Stimulated activated CD8-positive, alpha-beta memory T cell treated with anti-CD3 and anti-CD28 coated beads, Interleukin-2, amount 100 ng/mL, for 48 hours (primary cell): Measurements from ENCODE around the gene CCNL2.
"Not testable (repeated sequence)": the region's sequence is repeated elsewhere in the genome, so short reads cannot be mapped to it uniquely, and the experiment has no call there.

ENCODE experiments used
- DNase-seq, 2 donors: peaks; one replicate each; pipeline ENCODE4 v3.0.0-alpha.2; 2020; ENCODE audit warnings: low read depth in 2 of 2

CCNL2 gene

GRCh38 chr1:1432274-1432950, 33.3 kb upstream of the CCNL2 start:
- no peak for DNase-seq

GRCh38 chr1:1431845-1432273, 32.7 kb upstream of the CCNL2 start:
- DNase-seq = no peak

DNA sequence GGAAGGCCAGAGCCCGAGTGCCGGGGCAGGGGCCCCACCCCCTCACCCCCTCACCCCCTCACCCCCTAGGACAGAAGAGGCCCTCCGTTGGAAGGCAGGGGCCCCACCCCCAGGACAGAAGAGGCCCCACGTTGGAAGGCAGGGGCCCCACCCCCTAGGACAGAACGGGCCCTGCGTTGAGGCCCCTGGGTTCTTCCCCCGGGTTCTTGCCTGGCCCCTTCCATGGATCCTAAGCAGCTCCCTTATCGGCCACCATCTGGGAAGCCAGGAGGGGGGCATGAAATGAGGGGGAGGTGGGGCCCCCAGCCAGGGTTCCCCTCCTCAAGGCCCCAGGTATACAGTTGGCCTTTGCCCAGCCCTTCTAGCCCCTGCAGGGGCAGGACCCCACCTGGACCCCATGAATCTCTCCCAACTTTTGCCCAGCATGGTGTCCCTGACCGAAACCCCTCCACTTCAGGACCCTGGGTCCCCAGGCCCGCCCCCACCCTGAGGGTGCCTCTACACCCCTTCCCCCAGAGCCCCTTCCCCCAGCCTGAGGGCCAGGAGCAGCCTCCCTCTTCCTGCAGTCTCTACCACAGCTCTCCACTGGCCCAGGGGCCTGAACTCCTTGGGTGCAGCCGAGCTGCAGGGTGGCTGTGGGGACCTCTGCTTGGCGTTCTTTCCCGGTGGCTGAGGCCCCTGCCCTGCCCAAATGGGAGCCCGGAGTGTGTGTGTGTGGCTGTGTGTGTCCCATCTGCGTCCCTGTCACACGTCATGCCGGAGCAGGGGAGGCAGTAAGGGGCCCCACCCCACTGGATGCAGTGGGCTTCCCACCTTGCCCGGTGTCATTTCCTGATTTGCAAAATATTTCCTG, 32.1 kb upstream of the CCNL2 start:
- no peak for DNase-seq

DNA sequence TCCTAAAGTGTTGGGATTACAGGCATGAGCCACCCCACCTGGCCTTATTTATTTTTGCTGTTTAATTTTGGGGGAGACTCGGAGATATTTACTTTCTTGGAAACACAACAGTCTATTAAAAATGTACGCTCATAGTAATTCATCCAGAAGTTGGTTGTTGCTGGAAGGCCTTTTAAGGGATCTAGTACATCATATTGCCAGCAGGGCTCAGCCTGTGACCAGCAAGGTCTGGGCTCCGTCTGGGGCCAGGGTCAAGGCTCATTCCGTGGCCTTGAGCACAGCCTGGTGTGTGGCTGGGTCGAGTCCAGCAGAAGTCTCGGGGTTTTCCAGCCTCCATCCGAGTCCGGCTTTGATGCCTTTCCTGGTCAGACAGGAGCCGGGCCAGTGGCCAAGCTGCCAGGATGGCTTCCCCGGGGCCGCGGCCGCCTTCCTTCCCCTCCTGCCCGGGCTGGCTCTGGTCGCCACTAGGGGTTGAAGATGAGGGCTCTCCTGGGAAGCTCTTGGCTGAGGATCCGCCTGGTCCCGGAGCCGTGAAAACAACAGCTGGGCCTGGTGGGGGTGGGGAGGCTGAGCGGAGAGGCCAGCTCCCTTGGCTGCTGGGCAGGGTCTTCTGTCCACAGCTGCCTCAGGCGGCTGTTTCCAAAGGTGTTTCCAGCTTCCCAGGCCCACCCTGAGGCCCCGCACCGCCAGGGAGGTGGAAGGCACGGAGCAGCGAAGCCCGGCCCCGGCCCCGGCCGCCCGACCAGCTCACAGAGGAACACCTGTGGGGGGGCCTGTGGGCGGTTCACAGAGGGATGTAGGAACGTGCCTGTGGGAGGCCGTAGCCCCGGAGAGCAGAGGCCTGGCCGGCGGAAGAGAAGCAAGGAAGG, 31.2 kb upstream of the CCNL2 start:
- no peak for DNase-seq

- no peak for DNase-seq
Measured at GRCh38 chr1:1429671-1430073, 30.5 kb upstream of the CCNL2 start.

DNA sequence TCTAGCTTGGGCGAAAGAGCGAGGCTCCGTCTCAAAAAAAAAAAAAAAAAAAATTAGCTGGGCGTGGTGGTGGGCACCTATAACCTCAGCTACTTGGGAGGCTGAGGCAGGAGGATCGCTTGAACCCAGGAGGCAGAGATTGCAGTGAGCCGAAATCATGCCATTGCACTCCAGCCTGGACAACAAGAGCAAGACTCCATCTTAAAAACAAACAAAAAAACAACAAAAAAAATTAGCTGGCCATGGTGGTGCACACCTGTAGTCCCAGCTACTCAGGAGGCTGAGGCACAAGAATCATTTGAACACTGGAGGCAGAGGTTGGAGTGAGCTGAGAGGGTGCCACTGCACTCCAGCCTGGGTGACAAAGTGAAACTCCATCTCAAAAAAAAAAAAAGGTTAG, 29.8 kb upstream of the CCNL2 start:
- DNase-seq = not testable (repeated sequence)

DNA sequence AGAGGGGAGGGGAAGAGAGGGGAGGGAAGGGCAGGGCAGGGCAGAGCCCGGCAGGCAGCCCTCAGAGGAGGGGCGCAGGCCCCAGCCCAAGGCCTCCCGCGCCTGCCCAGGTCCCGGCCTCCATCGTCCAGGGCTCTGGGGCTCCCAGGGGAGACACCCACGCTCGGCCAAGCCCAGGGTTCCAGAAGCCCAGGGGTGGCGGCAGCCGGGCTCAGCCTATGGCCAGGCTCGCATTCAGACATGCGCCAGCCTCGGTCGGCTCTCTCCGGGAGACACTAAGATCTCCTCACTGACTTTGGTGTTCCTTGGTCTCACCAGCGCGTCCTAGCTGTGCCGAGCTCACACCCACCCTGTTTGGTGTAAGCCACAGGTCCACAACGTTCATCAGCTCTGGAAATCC, 29.0 kb upstream of the CCNL2 start:
- DNase-seq = no peak

DNA sequence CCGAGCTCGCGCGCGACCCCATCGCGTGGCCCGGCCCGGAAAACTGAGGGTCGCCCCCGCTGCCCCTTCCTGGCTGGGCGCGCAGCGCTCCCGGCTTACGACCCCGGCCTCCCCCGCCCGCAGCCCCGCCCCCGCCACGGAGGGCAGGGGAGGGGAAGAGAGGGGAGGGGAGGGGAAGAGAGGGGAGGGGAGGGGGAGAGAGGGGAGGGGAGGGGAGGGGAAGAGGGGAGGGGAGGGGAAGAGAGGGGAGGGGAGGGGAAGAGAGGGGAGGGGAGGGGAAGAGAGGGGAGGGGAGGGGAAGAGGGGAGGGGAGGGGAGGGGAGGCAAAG, 28.6 kb upstream of the CCNL2 start:
- no peak for DNase-seq

GRCh38 chr1:1427106-1427819, 28.1 kb upstream of the CCNL2 start:
- no peak for DNase-seq

DNA sequence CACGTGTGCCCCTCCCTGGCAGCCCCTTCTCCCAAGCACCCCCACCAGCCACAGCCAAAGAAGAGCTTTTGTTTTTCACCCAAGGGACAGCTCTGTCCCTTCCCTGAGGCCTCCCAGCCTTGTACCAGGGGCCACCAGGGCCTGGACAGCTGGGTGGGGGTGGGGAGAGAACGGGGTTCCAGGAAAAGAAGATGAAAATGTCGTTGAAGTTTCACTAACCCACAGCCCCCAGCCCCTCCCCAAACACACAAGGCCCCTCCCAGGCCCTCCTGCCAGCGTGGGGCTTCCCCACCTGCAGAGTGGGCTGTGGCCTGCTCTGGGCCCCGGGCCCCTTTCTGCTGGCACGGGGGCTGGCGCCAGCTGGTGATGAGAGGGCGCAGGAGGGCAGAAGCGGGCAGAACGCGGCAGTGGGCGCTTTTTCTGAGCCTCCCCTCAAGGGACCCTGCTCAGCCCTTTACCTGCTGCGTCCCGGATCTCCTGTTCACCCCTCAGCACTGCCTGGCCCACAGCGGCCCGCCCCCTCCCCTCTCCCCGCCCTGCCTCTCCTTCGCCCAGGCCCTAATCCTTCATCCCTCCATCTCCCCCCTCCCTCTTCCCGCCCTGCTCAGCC, 27.5 kb upstream of the CCNL2 start:
- DNase-seq = no peak

DNA sequence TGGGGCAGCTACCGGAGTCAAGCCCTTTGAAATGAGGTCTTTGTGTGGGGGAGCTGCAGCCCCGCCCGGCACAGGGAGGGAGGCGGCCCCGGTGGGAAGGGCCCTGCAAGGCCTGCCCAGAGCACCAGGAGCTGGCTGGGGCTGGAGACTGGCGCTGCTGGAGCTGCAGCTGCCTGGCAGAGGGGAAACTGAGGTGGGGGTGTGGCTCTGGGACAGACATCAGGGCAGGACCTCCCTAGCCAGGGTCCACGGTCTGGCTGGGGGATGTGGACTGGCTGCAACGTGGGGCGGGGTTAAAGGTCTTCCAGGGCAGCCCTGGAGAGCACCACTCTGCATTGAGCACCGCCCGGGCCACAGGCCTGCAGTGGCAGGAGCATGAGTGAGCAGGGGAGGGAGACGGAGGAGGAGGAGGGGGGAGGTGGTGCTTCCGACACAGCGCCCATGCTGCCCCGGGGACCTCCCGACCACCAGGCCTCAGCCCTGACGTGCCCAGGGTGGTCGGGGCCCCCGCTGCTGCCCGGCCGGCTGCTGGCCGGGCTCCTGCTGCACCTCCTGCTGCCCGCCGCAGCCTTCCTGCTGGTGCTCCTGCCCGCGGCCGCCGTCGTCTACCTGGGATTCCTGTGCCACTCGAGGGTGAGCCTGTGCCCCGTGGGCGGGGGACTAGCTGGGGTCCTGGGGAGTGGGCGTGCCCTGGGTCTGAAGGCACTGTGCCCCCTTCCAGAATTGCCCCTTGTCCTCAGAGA, 26.8 kb upstream of the CCNL2 start:
- no peak for DNase-seq

- no peak for DNase-seq
Measured at GRCh38 chr1:1425426-1425752, 26.3 kb upstream of the CCNL2 start.

GRCh38 chr1:1424707-1425106, 25.6 kb upstream of the CCNL2 start:
- no peak for DNase-seq

- DNase-seq = no peak
Measured at GRCh38 chr1:1423245-1423597, 24.1 kb upstream of the CCNL2 start.

- DNase-seq = no peak
Measured at GRCh38 chr1:1422465-1423244, 23.5 kb upstream of the CCNL2 start.

GRCh38 chr1:1421907-1422464, 22.9 kb upstream of the CCNL2 start:
- no peak for DNase-seq

GRCh38 chr1:1421147-1421906, 22.2 kb upstream of the CCNL2 start, which contains the start of gene ANKRD65:
ANKRD65 (minus strand) TSS chr1:1421276; CDS start chr1:1421005, 271 bp downstream.
- no peak for DNase-seq

DNA sequence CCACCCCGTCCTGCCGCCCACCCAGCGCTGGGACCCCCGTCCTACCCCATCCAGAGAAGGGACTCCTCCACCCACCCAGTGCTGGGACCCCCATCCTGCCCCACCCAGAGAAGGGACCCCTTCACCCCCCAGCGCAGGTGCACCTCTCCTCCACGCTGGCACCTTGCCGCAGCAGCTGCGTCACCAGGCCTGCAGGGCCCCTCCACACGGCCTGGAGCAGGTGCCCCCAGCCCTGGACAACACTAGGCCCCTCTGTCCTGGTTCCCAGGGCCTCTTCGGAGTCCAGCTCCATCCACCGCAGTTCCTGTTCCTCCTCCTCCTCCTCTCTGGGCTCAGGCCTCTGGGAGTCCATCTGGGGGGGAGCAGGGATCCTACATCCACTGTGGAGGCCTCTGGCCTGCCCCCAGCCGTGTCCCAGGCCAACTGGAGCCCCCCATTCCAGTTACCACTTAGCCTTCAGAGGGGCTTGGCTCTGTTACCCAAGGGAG, 21.6 kb upstream of the CCNL2 start:
- DNase-seq = no peak
